HG03469 (cell line): Measurements from ENCODE around the gene GANAB.

Experiments
- ATAC-seq: cut with Tn5 transposase; IDR thresholded peaks from one replicate; pipeline ENCODE4 v1.9.1; 2021; ENCODE audit warnings: mild to moderate bottlenecking, moderate library complexity, moderate number of reproducible peaks; ENCODE audit not compliant: unreplicated experiment

GANAB gene

DNA sequence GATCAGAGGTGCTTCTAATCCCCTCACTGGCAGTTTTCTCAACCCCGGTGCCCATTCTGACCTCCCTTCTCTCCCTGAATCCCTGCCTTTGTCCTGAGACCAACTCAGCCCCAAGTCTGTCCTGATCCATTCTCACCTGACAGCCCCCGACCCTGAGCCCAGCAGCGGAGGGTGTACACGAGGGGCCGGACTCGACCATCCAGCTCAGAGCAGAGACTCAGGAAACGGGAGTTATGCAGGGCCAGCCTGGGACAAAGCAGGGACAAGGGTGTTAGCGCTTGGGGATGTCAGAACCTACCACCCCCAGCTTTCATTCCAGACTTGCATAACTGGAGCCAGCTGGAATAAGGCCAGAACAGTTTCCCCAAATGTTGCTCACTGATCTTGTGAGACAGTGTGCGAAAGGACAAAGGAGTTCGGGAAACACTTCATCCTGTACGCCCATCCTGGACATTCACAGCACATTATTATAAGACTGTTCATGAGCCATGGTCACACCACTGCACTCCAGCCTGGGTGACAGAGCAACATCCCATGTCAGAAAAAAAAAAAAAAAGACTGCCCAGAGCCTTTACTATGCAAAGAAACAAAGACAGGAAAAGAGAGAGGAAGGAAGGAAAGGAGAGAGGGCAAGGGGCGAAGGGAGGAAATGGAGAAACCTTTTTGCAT is 69.2 kb downstream of the GANAB start:
- no peak for ATAC-seq

- ATAC-seq, result no peak
These were observed 70.6 kb downstream of the GANAB start for GRCh38 chr11:62575837-62576236.

GRCh38 chr11:62575156-62575555 is 71.3 kb downstream of the GANAB start:
- ATAC-seq, result no peak
